B cell (primary cell): ENCODE results near the gene LPO. TPM values are rescaled to one million over a fixed set of nuclear protein-coding genes. Genes with fewer than 3 reads are reported as not detected.

Source experiments
- ATAC-seq: fragments of 200-7000 bp; cut with Tn5 transposase; one replicate; pipeline ENCODE4 v1.10.0; 2021; ENCODE audit warnings: low read depth, mild to moderate bottlenecking, moderate number of reproducible peaks, moderate library complexity
- CTCF ChIA-PET: fragments of 350-600 bp; sonication (Branson Sonifier 250); formaldehyde crosslinking; loops from one replicate; lab custom pipeline; 2021; ENCODE audit warnings: antibody characterized with exemption, inconsistent platforms; lab: Charles Lee
- POLR2A ChIA-PET: fragments of 350-600 bp; sonication (Branson Sonifier 250); formaldehyde crosslinking; loops from one replicate; lab custom pipeline; 2021; ENCODE audit warnings: antibody characterized with exemption; lab: Charles Lee
- DNase-seq: peaks from one replicate; pipeline ENCODE4 v3.0.0; 2013
- H2AFZ ChIP-seq: 2 replicates; pipeline ENCODE4 v1.6.1; 2012; ENCODE audit warnings: mild to moderate bottlenecking, low read depth, low read length; ENCODE audit not compliant: insufficient read depth, poor library complexity, severe bottlenecking
- H3K27ac ChIP-seq, 2 donors: 1 replicate in 1 of 2; 2 replicates in 1 of 2; pipeline ENCODE4 v1.5.1; 2012 to 2013; ENCODE audit warnings: low read length in 2 of 2, mild to moderate bottlenecking in 2 of 2, moderate library complexity in 1 of 2
- H3K27me3 ChIP-seq, 4 experiments: fragments of 200-600 bp in 1 of 4; sonication (generic) in 1 of 4; replicated peaks in 1 of 4; 1 replicate in 2 of 4; 2 replicates in 2 of 4; pipeline versions ENCODE4 v1.6.1 to v1.7.0; 2013 to 2016; ENCODE audit warnings: low read length in 3 of 4, mild to moderate bottlenecking in 2 of 4, mixed read lengths in 1 of 4, moderate library complexity in 1 of 4; ENCODE audit not compliant: insufficient read depth in 4 of 4, control insufficient read depth in 3 of 4; ENCODE audit errors: control extremely low read depth in 1 of 4
- H3K36me3 ChIP-seq, 2 experiments: replicated peaks in 1 of 2; 1 replicate in 1 of 2; 2 replicates in 1 of 2; pipeline versions ENCODE4 v1.6.1 to v1.7.1; 2013; ENCODE audit warnings: low read length in 1 of 2; ENCODE audit not compliant: insufficient read depth in 2 of 2, control insufficient read depth in 1 of 2; ENCODE audit errors: control extremely low read depth in 1 of 2, extremely low read depth in 1 of 2
- H3K4me1 ChIP-seq, 2 donors: fragments of 200-600 bp in 1 of 2; sonication (generic) in 1 of 2; 1 replicate in 1 of 2; 2 replicates in 1 of 2; pipeline versions ENCODE4 v1.5.1 to v1.6.1; 2013 to 2017; ENCODE audit warnings: low read length in 2 of 2; ENCODE audit not compliant: control insufficient read depth in 2 of 2, insufficient read depth in 2 of 2
- H3K4me2 ChIP-seq: replicated peaks from 2 replicates; pipeline ENCODE3; 2012; ENCODE audit warnings: mild to moderate bottlenecking, low read depth, low read length; ENCODE audit not compliant: poor library complexity, severe bottlenecking
- H3K4me3 ChIP-seq, 5 experiments: fragments of 200-600 bp in 1 of 5; sonication (generic) in 1 of 5; 1 replicate in 3 of 5; 2 replicates in 2 of 5; pipeline versions ENCODE4 v1.5.1 to v1.7.0; 2011 to 2016; ENCODE audit warnings: low read length in 4 of 5, mild to moderate bottlenecking in 4 of 5, low read depth in 2 of 5, control low read depth in 1 of 5, moderate library complexity in 1 of 5; ENCODE audit not compliant: insufficient read depth in 1 of 5; ENCODE audit errors: control extremely low read depth in 1 of 5, extremely low read depth in 1 of 5
- H3K79me2 ChIP-seq: fragments of 200-600 bp; sonication (generic); one replicate; pipeline ENCODE4 v1.6.0; 2016; ENCODE audit warnings: low read length; ENCODE audit not compliant: control insufficient read depth, insufficient read depth
- H3K9ac ChIP-seq: fragments of 200-600 bp; sonication (generic); 2 replicates; pipeline ENCODE4 v1.6.1; 2017; ENCODE audit warnings: mild to moderate bottlenecking, low read length, moderate library complexity
- H3K9me3 ChIP-seq, 3 donors: one replicate each; pipeline versions ENCODE4 v1.6.1 to v1.7.1; 2013; ENCODE audit warnings: low read length in 2 of 3; ENCODE audit not compliant: control insufficient read depth in 2 of 3, insufficient read depth in 1 of 3; ENCODE audit errors: control extremely low read depth in 1 of 3
- H4K20me1 ChIP-seq: 2 replicates; pipeline ENCODE4 v1.6.0; 2012; ENCODE audit warnings: mild to moderate bottlenecking, low read length; ENCODE audit not compliant: insufficient read depth, control insufficient read depth, poor library complexity, severe bottlenecking
- H3K27ac Mint-ChIP-seq: one replicate; pipeline ENCODE4 v1.8.0; 2021; ENCODE audit warnings: mixed read lengths
- H3K27me3 Mint-ChIP-seq: one replicate; pipeline ENCODE4 v1.8.0; 2021; ENCODE audit warnings: mixed read lengths
- H3K4me1 Mint-ChIP-seq: one replicate; pipeline ENCODE4 v1.8.0; 2021; ENCODE audit warnings: mixed read lengths
- H3K4me3 Mint-ChIP-seq: one replicate; pipeline ENCODE4 v1.8.0; 2021; ENCODE audit warnings: mixed read lengths
- H3K9me3 Mint-ChIP-seq: one replicate; pipeline ENCODE4 v1.8.0; 2022; ENCODE audit warnings: mixed read lengths; ENCODE audit not compliant: insufficient read depth
- CTCF ChIP-seq: fragments of 200-600 bp; IDR thresholded peaks from one replicate; pipeline ENCODE4 v1.8.0; 2022; ENCODE audit warnings: antibody characterized with exemption, mild to moderate bottlenecking
- EZH2 ChIP-seq: IDR thresholded peaks from 2 replicates; pipeline ENCODE4 v1.6.1; 2012; ENCODE audit warnings: borderline replicate concordance, low read depth, mild to moderate bottlenecking, moderate library complexity, low read length; ENCODE audit not compliant: insufficient read depth, poor library complexity, severe bottlenecking
- WGBS: methylation state at CpG from one replicate; pipeline ENCODE4 v1.1.5; 2013; ENCODE audit warnings: missing lambda C conversion rate; ENCODE audit not compliant: insufficient coverage; 5-methylcytosine and 5-hydroxymethylcytosine counted together
- intact Hi-C: fragments of 100-400 bp; cut with micrococcal nuclease; formaldehyde crosslinking; loops from one replicate; pipeline ENCODE4 v1.10.0; 2022
- polyA plus RNA-seq: library from polyadenylated mRNA; depleted of rRNA; stranded (reverse); fragments of >200 nt; gene quantifications from 2 replicates; pipeline ENCODE4 v1.2.3, GENCODE V29; 2012
- total RNA-seq, 2 donors: library from RNA; stranded (reverse); fragments of 120-200 nt in 1 of 2; gene quantifications; 1 replicate in 1 of 2; 2 replicates in 1 of 2; pipeline versions ENCODE4 v1.2.3 to v1.2.4, GENCODE V29; 2013 to 2022

The LPO gene
- total and polyA plus RNA-seq, 2 donors (not counting 1 experiment from before 2014, with no cell fraction given), result not detected

DNA sequence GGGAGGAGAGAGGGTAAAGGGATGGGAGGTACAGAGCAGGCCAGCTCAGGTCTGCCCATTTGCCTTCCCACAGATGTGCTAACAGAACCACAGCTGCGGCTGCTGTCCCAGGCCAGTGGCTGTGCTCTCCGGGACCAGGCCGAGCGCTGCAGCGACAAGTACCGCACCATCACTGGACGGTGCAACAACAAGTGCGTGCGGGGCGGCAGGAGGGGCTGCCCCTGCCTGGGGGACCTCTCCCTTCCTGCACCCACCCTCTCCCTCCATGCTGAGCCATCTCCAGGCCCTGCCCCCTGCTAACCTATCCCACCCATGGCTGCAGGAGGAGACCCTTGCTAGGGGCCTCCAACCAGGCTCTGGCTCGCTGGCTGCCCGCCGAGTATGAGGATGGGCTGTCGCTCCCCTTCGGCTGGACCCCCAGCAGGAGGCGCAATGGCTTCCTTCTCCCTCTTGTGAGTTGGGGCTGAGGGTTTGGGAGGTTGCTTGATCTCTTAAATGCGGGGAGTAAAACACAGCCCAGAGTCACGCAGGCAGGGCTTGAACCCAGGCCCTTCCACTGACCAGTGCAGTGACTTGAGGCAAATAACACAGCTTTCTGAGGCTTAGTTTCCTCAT, 44.6 kb upstream of the LPO start:
- intact Hi-C loops, result no loop called here
- POLR2A ChIA-PET, result no interaction called here
- H3K27me3 Mint-ChIP-seq, result peaks cover 43% of the 10 kb centered on the region
- no peaks in the 10 kb centered on the region for H3K9me3 Mint-ChIP-seq
- TF ChIP-seq CTCF (no peak), EZH2 (no peak)
- CTCF ChIA-PET, result no interaction called here
- Histone ChIP-seq H3K9ac (no peak overlapping the region), H3K36me3 (no peaks in the 10 kb centered on the region), H3K27me3 (peaks cover 0 to 5% (median 2%) of the 10 kb centered on the region in 4 experiments), H3K4me2 (no peak overlapping the region), H3K27ac (no peak overlapping the region), H2AFZ (no peak overlapping the region), H3K4me3 (no peak overlapping the region), H3K79me2 (no peaks in the 10 kb centered on the region), H3K9me3 (peaks cover 0 to 2% (median 0%) of the 10 kb centered on the region in 3 donors), H4K20me1 (no peaks in the 10 kb centered on the region), H3K4me1 (no peaks in the 10 kb centered on the region)
- no peaks in the 10 kb centered on the region for H3K4me1 Mint-ChIP-seq
- no peak overlapping the region for H3K27ac Mint-ChIP-seq
- no peak overlapping the region for H3K4me3 Mint-ChIP-seq
- no peak for ATAC-seq
- DNase-seq, result no peak
- WGBS, result 96% methylated on average over 13 of the region's 18 CpGs

GRCh38 chr17:58195518-58196123, 42.8 kb upstream of the LPO start:
- intact Hi-C loops, result no loop called here
- Histone ChIP-seq H3K27me3 (peaks cover 0 to 4% (median 0%) of the 10 kb centered on the region in 4 experiments), H3K4me3 (no peak overlapping the region), H3K4me1 (peaks cover 0 to 5% of the 10 kb centered on the region in 2 donors), H4K20me1 (no peaks in the 10 kb centered on the region), H3K4me2 (no peak overlapping the region), H3K27ac (no peak overlapping the region), H3K9ac (no peak overlapping the region), H3K79me2 (no peaks in the 10 kb centered on the region), H3K9me3 (peaks cover 0 to 2% (median 0%) of the 10 kb centered on the region in 3 donors), H3K36me3 (no peaks in the 10 kb centered on the region), H2AFZ (no peak overlapping the region)
- no peak for TF ChIP-seq EZH2
- TF ChIP-seq CTCF, result no peak
- DNase-seq (no peak), ATAC-seq (no peak)
- CTCF ChIA-PET, result interaction anchor here (0.9 kb wide), 1 partner anchor 338 kb away, joined by 3 read pairs; no protein-coding TSS in a partner anchor
- 100% methylated on average over 2 of the region's 5 CpGs for WGBS
- POLR2A ChIA-PET, result no interaction called here
- Mint-ChIP-seq H3K4me3 (no peak overlapping the region), H3K27ac (no peak overlapping the region), H3K4me1 (peaks cover 3% of the 10 kb centered on the region), H3K9me3 (no peaks in the 10 kb centered on the region), H3K27me3 (peaks cover 47% of the 10 kb centered on the region)
